HG03139 (cell line): ENCODE measurements around the gene CEBPE.

Source experiments
- ATAC-seq: cut with Tn5 transposase; IDR thresholded peaks from one replicate; pipeline ENCODE4 v1.9.1; 2021; ENCODE audit not compliant: unreplicated experiment

The CEBPE gene

GRCh38 chr14:23118506-23119362 is at the start of gene CEBPE:
Gene CEBPE, minus strand, starts transcription at chr14:23119255. Its CDS starts 164 bp downstream, at chr14:23119091.
- ATAC-seq: no peak

- ATAC-seq: no peak
Observed at GRCh38 chr14:23168246-23168645, 49.2 kb upstream of the CEBPE start.

DNA sequence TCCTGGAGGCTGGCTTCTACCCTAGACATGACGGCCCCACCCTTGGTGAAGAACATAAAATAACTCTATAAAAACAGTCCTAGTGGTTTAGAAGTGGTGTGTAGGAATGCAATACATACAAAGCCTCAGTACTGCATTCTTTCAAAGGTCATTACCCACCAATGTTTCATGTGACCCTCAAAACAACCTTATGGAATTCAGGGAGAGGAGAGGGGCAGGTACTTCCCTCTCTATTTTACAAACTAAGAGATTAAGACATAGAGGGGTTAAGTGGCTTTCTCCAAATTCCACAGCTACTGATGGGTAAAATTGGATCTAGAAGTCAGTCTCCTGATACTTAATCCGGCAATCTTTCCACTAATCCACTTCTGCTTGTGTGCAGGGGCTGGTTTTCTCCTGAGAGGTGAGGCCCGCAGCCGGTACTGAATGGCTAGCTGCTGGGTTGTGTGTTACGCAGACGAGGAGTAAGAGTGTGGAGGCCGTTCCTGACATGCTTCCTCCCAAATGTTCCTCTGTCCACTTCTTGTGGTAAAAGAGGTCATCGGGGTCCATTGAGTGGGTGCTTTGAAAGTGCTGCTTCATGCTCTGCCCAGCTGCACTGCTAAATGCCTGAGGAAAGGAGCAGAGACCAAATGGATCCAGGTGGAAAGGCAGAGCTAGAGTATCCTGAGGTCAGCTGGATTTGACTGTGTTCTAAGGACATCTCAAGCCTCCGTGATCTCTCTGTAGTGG is 48.2 kb upstream of the CEBPE start:
- no peak for ATAC-seq

GRCh38 chr14:23164949-23165348 is 45.9 kb upstream of the CEBPE start:
- ATAC-seq: no peak

DNA sequence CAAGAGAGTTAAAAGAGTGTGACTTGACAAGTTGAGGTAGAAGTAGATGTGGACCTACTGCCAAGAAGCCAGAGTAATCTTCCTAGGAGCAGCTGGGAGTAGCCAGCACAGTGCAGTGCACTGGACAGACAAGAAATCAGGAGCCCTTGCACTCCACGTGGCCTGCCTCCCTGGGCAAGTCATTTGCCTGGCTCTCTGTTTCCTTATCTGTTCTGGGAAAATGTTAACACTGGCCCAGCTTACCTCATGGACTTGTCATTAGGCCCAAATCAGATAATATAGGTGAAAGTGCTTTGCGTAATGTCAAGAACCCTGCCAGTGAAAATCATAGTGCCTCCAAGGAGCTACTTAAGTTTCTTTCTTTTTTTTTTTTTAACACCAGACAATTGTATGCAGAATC is 45.2 kb upstream of the CEBPE start:
- ATAC-seq: no peak

DNA sequence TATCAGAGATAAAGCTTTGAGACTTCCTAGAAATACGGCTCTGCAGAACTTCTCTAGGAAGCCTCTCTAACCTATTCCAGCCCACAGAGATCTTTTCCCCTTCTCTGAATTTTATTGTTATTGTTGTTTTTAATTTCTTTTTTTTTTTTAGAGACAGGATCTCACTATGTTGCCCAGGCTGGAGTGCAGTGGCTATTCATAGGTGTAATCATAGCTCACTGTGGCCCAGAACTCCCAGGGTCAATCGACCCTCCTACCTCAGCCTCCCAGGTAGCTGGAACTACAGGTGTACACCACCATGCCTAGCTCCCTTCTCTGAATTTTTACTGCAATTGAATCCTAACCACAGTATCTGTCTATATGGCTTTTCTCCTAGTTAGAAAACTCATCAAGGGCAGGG is 44.8 kb upstream of the CEBPE start:
- no peak for ATAC-seq

- ATAC-seq: no peak
Observed at GRCh38 chr14:23162800-23163199, 43.7 kb upstream of the CEBPE start.

DNA sequence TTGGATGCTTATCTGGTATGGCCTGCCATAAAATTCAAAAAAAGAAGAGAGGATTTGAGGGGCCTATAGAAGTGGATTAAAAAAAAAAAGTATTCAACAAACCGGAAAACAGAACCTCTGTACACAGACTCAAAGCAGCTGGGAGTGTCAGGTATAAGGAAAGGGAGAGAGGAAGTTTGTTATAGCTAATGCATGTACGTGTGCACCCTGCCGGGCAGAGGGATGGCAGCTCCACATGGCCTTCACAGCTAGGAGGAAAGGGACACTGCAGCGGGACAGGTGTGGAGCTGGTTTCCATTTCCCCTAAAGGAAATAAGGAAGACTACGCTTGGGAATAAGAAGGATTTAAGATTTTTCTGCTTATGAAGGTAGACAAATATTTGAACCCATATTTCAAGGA is 43.0 kb upstream of the CEBPE start:
- ATAC-seq: no peak

- no peak for ATAC-seq
Observed at GRCh38 chr14:23160924-23161522, 42.0 kb upstream of the CEBPE start.

GRCh38 chr14:23159532-23159931 is 40.5 kb upstream of the CEBPE start:
- no peak for ATAC-seq

DNA sequence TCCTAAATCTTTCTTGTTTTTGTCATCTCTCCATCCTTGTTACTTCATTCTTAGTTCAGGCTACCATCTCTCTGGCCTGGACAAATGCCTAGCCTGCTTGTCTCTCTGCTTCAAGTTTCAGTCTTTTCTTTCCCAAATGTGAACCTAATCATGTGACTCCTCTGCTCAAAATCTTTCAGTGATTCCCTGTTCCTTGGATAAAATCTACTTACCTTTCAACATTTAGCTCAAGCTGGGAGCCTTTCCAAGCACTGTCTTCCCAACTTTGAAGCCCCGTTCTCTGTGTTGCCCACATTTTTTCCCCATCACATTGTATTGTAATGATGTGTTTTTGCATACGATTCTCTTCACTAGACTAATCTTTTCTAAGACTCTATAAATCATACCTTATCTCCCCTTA is 39.7 kb upstream of the CEBPE start:
- no peak for ATAC-seq

DNA sequence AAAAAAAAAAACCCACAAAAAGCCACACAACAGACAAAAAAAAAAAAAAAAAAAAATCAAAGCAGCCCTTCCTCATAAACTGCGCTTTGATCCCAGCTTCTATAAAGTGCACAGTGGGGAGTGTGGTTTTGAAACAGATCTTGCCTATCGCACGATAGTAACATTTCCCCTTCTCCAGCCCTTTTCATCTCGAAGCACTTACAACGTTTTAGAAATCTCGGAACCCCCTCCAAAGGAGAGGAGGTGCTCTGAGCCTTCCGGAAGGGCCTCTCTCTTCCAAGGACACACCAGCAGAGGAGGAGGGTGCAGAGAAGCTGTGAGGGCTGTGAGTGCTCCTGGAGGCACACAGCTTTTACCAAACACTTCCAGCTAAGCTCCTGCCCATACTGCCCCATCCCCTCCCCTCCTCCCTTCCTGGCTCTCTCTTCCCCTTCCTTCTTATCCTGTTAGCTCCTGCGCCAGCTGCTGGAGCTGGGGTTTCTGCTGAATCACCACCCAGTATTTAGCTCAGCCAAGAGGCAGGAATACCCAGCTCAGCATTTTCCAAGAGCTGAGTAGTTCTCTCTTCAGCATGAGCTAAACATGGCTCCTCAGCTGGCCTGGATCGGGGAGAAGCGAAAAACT is 36.0 kb upstream of the CEBPE start:
- no peak for ATAC-seq

DNA sequence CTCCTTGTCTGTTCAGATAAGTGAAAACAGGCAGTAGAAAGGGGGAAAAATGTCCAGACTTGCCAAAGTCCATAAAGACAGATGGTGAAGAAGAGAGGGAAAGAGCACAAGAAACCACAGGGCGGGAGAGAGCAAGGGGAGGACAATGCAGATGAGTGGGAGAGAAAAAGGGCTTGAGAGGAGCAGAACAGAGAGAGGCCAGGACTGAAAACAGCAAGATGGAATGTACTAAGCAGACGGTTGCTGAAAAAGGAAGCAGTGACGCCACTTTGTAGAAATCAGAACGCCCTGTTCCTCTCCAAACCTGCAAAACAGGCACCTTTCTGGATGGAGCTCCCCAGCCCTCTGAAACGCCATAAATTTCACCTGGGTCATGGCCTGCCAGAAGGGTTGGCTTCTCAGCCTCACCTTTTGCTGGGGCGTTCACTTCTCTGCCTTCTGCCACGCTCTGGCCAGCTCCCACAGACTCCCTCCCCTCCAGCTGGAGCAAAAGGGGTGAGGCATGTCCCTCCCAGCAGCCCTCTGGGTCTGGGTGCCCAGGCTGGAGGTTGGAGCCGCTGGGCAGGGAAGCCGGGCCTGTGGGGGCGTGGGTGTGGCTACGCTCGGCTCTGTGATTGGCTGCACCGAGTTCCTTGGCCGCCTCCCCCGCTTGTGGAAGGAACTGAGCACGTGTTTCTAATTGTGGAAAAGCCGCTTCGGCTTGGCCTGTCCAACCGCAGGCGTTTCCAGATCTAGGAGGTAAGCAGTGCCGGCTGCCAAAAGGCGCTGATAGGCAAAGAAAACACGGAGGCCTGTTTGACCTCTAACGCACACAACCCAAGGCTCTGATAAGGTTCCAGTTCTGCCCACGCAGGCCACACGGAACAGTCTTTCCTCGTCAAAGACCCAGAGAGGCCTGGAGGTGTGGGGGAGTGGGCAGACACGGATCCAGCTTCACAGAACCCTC is 35.1 kb upstream of the CEBPE start:
- ATAC-seq: no peak

DNA sequence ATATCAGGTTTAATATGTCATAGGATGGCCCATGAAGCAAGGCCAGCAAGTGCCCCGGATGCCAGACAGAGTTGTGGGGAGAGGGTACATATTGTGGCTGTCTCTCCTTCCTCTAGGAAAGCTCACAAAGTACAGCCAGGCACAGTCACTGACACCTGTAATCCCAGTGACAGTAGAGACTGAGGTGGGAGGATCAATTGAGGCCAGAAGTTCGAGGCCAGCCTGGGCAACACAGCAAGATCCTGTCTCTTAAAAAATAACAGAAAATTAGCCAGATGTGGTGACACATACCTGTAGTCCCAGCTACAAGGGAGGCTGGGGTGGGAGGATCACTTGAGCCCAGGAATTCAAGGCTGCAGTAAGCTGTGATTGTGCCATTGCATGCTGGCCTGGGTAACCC is 32.3 kb upstream of the CEBPE start:
- ATAC-seq: no peak

- no peak for ATAC-seq
Observed at GRCh38 chr14:23149745-23150144, 30.7 kb upstream of the CEBPE start.

DNA sequence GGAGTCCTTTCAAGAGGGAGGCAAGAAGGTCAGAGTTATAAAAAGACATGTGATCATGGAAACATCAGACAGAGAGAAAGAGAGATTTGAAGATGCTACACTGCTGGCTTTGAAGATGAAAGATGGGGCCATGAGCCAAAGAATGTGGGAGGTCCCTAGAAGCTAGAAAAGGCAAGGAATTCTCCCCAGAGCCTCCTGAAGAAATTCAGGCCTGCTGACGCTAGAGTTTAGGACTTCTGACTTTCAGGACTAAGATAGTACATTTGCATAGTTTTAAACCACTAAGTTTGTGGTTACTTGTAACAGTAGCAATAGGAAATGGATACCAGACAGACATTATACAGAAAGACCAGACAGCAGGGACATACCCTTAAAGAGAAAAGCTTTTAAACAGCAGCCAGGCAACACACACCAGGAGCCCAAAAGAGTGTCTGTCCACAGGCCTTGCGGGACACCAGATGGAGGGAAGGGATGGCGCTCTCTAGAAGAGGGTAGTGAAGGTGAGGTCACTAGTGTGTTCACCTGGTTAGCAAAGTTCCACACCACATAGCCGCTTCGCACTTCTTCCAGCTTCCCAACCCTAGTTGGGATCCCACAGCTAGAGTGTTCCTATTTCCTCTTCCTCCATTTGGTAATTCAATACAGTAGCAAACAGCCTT is 29.7 kb upstream of the CEBPE start:
- ATAC-seq: no peak

DNA sequence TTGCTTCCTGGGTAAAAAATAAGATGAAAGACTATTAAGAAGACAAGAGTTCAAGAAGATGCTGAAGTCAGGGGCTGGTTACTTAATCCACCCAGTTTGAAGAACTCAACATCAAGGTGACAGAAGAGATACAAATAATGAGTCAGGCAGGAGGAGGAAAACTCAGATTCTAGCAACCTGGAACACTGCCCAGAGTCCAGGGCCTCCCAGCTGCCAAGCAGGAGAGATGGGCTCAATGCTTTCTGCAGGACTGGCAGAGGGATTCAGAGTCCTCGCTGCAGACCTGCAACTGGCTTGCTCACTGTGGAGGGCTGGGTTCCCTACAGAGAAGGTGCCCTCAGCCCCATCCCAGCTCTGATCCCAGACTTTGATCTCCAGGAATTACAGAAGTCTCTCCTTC is 28.6 kb upstream of the CEBPE start:
- no peak for ATAC-seq

- ATAC-seq: no peak
Observed at GRCh38 chr14:23146980-23147379, 27.9 kb upstream of the CEBPE start.

GRCh38 chr14:23146351-23146910 is 27.4 kb upstream of the CEBPE start:
- no peak for ATAC-seq
